Effector memory CD8-positive, alpha-beta T cell (primary cell): ENCODE data around the gene PIGN.

Experiments used
- ATAC-seq: fragments of 150-1000 bp; cut with Tn5 transposase; replicated peaks from 2 replicates; pipeline ENCODE4 v1.10.0; 2021; ENCODE audit warnings: mild to moderate bottlenecking, moderate library complexity
- DNase-seq, 3 experiments: peaks; one replicate each; pipeline ENCODE4 v3.0.0; 2021
- H3K27ac Mint-ChIP-seq, 2 donors: one replicate each; pipeline ENCODE4 v1.8.0; 2022; ENCODE audit warnings: mild to moderate bottlenecking in 2 of 2, mixed read lengths in 2 of 2, moderate library complexity in 2 of 2
- H3K27me3 Mint-ChIP-seq, 2 donors: one replicate each; pipeline ENCODE4 v1.8.0; 2022; ENCODE audit warnings: mixed read lengths in 2 of 2
- H3K36me3 Mint-ChIP-seq: one replicate; pipeline ENCODE4 v1.8.0; 2022; ENCODE audit warnings: mild to moderate bottlenecking, moderate library complexity, mixed read lengths; ENCODE audit not compliant: insufficient read depth
- H3K4me1 Mint-ChIP-seq, 2 donors: one replicate each; pipeline ENCODE4 v1.8.0; 2022; ENCODE audit warnings: low read depth in 2 of 2, mixed read lengths in 2 of 2
- H3K4me3 Mint-ChIP-seq, 2 donors: one replicate each; pipeline ENCODE4 v1.8.0; 2022; ENCODE audit warnings: mild to moderate bottlenecking in 2 of 2, mixed read lengths in 2 of 2, moderate library complexity in 2 of 2
- H3K9me3 Mint-ChIP-seq, 2 donors: one replicate each; pipeline ENCODE4 v1.8.0; 2022; ENCODE audit warnings: mixed read lengths in 2 of 2

Gene PIGN

DNA sequence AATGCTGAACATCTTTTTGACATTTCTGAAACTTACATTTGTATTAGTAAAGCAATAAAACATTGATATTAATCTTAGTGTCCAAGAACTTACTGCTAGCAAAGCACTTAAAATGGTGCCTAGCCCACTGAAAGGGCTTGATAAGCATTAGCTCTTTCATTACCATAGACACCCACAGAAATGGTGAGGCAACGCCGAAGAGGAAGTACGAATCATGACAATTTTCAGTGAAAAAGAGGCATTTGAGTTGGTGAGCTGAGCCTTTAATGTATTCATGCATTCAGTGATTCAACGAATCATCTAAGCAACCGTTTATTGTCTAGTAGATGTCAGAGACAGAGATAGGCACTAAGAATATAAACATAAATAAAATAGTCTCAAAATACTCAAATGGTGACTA is 101.1 kb downstream of the PIGN start:
- DNase-seq (no peak), ATAC-seq (no peak)
- H3K4me1 Mint-ChIP-seq: no peaks in the 10 kb centered on the region
- H3K9me3 Mint-ChIP-seq: no peaks in the 10 kb centered on the region
- H3K27me3 Mint-ChIP-seq: no peaks in the 10 kb centered on the region
- H3K4me3 Mint-ChIP-seq: no peak overlapping the region
- peaks cover 9% of the 10 kb centered on the region for H3K36me3 Mint-ChIP-seq
- H3K27ac Mint-ChIP-seq: no peak overlapping the region

DNA sequence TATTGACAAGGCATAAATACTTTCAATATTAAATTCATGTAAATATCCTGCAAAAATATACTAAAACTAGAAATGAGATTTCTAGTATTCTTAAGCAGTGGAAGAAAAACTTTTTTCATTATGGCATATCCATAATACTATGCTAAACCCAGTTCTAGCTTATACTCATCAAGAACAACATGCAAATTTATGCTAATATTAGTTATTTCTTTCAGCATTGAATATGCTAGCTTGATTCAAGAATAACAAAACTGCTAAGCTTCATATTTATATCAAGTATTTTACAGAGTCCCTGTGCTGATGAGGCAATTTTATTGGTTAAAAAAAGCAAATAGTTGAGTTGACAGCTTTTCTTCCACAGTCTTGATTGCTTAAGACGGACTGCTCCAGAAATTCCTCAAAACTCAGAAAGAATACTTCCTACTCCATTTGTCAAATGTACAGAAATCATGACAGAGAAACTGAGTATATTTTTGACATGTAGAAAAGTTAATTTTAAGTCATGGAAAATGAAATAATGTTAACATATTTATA is 105.0 kb downstream of the PIGN start:
- H3K27me3 Mint-ChIP-seq: no peaks in the 10 kb centered on the region
- H3K4me1 Mint-ChIP-seq: no peaks in the 10 kb centered on the region
- no peaks in the 10 kb centered on the region for H3K9me3 Mint-ChIP-seq
- peaks cover 9% of the 10 kb centered on the region for H3K36me3 Mint-ChIP-seq
- H3K27ac Mint-ChIP-seq: no peak overlapping the region
- no peak for ATAC-seq
- H3K4me3 Mint-ChIP-seq: no peak overlapping the region
- DNase-seq: no peak

DNA sequence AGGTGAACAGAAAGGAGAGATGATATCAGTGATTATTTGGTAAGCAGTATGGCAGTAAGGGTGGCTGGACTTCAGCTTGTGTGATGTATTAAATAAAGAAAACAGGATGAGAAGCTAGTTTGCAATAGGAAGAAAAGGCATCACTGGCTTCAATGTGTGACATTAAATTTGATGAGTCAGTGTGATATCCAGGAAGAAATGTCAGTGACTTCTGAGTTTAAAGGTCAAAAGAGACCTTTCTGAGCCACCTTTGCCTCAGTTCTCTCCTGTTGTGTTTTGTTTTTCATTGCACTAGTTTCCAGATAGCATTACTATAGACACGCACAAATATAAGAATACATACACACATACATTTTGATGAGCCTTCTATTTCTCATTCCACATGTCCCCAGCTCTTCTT is 105.6 kb downstream of the PIGN start:
- Mint-ChIP-seq H3K27ac (peak overlapping the region in 1 of 2 donors; percentile 84), H3K36me3 (peaks cover 9% of the 10 kb centered on the region), H3K9me3 (no peaks in the 10 kb centered on the region), H3K27me3 (no peaks in the 10 kb centered on the region), H3K4me3 (no peak overlapping the region), H3K4me1 (no peaks in the 10 kb centered on the region)
- no peak for ATAC-seq
- DNase-seq: no peak

DNA sequence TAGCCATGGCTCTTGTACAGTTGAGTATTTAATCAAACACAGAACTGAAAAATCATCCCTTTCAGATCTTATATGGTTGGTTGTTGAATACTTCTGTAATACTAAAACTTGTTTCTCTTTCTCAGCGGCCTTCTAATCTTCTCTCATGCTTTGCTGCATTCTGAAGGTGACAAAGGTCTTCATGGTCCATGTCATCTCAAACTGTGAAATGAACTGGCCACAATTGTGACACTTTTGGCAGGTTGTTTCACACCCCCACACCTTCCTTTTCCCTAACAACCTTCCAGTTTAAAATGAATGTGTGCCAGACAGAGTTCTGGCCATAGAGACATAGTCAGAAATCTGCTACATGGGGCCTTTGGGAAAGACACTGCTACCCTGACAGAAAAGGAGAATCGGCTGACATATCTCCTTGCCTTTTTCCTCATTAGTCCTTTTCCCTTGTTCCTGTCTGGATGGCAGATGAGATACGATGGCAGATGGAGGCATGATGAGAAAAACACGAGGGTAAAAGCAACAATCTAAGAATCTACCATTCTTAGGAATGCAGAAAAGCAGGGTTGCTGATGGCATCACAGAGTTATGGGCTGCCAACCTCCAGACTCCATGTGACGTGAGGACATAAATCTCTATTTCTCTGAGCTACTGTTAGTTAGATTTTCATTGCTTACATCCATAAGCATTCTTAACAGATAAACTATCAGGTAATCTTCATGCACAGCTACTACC is 106.5 kb downstream of the PIGN start:
- Mint-ChIP-seq H3K9me3 (no peaks in the 10 kb centered on the region), H3K27me3 (no peaks in the 10 kb centered on the region), H3K36me3 (peaks cover 4% of the 10 kb centered on the region), H3K27ac (no peak overlapping the region), H3K4me1 (no peaks in the 10 kb centered on the region), H3K4me3 (no peak overlapping the region)
- no peak for DNase-seq
- no peak for ATAC-seq

DNA sequence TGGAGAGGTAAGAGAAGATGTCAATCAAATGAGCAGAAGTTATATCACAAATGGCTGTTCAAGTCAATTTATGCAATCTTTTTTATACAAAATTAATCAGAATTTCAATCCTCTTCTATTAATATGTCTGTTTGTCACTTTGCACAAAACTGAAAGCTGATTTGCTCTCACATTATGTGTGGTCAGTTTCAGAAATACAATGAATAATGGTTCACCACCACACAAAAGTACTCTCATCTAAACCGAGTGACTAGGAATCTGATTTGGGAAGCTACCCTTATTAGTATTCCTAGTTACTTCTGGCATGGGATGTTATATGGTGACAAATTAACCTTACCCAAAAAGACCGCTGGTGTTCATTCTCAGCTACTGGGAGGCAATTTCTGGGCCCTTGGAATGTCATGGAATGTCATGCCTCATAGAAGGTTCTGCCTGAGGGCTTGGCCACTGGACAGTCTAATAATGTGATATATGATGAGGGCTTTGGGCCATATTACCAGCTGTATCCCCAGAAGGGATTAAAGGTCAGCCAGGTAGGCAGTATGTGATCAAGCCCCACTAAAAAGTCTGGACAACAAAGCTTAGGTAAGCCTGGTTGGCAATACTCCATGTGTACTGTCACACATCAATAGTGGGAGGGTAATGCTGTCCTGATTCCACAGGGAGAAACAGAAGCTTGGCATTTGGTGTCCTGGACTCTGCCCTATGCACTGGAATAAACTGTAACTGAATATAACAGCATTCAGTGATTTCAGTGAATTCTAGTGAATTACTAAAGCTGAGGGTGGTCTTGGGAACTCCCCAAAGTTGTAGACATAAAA is 113.2 kb downstream of the PIGN start:
- Mint-ChIP-seq H3K27me3 (no peaks in the 10 kb centered on the region), H3K36me3 (peaks cover 3% of the 10 kb centered on the region)

DNA sequence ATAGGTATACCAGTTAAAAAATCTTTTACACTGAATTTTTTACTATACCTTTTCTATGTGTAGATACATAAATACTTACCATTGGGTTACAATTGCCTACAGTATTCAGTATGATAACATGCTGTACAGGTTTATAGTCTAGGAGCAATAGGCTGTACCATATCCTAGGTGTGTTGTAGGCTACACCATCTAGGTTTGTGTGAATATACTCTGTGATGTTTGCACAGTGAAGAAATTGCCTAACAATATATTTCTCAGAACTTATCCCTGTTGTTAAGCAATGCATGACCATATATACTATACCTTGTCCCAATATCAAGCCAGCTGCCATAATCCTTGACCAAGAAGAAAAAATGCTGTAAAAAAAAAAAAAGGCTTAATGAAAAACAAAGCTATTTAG is 114.5 kb downstream of the PIGN start:
- H3K9me3 Mint-ChIP-seq: no peaks in the 10 kb centered on the region
- no peaks in the 10 kb centered on the region for H3K4me1 Mint-ChIP-seq

More for the DNA sequence above, 113.2 kb downstream of the PIGN start:
- H3K4me1 Mint-ChIP-seq: no peaks in the 10 kb centered on the region
- H3K9me3 Mint-ChIP-seq: no peaks in the 10 kb centered on the region
- H3K27ac Mint-ChIP-seq: no peak overlapping the region
- H3K4me3 Mint-ChIP-seq: no peak overlapping the region
- DNase-seq (no peak), ATAC-seq (no peak)

DNA sequence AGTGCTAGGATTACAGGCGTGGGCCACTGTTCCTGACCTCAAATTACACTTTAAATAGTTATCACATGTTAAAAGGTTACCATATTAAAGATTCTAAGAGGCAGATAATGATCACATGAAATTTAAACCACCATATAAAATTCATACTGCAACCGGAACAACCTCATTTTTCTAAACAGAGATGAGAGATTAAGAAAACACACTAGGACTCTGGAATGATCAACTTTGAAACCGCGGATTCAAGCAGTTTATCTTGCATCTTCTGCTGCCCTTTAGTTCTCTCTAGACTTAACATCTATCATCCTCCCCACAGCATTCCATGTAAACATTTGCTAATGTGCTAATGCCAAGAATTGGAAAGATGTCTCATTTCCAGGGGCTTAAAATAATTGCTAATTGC is 115.8 kb downstream of the PIGN start:
- Mint-ChIP-seq H3K4me1 (no peaks in the 10 kb centered on the region), H3K27me3 (no peaks in the 10 kb centered on the region), H3K36me3 (peaks cover 3% of the 10 kb centered on the region), H3K9me3 (no peaks in the 10 kb centered on the region), H3K4me3 (no peak overlapping the region), H3K27ac (no peak overlapping the region)
- no peak for DNase-seq
- ATAC-seq: no peak

More for the DNA sequence above, 114.5 kb downstream of the PIGN start:
- H3K4me3 Mint-ChIP-seq: no peak overlapping the region
- no peaks in the 10 kb centered on the region for H3K27me3 Mint-ChIP-seq
- H3K27ac Mint-ChIP-seq: no peak overlapping the region
- DNase-seq: no peak
- peaks cover 3% of the 10 kb centered on the region for H3K36me3 Mint-ChIP-seq
- ATAC-seq: no peak

DNA sequence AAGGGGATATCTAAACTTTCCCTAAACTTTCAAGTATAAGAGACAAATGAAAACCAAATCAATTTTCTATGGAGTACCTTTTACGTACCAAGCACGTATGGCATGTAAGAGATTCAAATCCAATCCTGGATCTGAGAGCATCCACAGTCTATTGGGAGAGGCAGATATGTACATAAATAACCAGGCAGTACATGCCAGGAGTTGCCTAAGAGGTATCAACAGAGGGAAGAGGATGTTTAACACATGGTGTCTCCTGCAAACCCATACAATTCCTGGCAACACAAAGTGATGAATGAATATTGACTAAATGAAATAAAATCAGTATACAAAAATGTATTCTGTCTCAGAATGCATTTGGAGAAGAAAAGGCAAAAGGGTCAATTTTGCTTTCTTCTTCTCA is 116.6 kb downstream of the PIGN start:
- H3K4me1 Mint-ChIP-seq: no peaks in the 10 kb centered on the region

DNA sequence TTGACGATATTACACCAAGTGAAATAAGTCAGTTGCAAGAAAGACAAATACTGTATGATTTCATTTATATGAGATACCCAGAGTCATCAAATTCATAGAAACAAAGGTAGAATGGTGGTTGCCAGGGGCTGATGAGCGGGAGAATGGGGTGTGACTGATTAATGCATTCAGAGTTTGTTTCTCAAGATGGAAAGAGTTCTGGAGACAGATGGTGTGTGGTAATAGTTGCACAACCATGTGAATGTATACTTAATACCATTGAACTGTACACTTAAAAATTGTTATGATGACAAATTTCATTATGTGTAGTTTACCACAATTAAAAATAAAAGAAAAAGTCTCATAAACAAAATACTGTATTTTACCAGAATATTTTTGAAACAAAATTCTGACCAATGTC is 117.3 kb downstream of the PIGN start:
- Mint-ChIP-seq H3K9me3 (no peaks in the 10 kb centered on the region), H3K27me3 (no peaks in the 10 kb centered on the region), H3K36me3 (peaks cover 3% of the 10 kb centered on the region), H3K27ac (no peak overlapping the region), H3K4me1 (no peaks in the 10 kb centered on the region), H3K4me3 (no peak overlapping the region)
- DNase-seq: no peak
- no peak for ATAC-seq

More for the DNA sequence above, 116.6 kb downstream of the PIGN start:
- Mint-ChIP-seq H3K27ac (no peak overlapping the region), H3K4me3 (no peak overlapping the region), H3K9me3 (no peaks in the 10 kb centered on the region), H3K36me3 (peaks cover 3% of the 10 kb centered on the region), H3K27me3 (no peaks in the 10 kb centered on the region)
- no peak for DNase-seq
- no peak for ATAC-seq

DNA sequence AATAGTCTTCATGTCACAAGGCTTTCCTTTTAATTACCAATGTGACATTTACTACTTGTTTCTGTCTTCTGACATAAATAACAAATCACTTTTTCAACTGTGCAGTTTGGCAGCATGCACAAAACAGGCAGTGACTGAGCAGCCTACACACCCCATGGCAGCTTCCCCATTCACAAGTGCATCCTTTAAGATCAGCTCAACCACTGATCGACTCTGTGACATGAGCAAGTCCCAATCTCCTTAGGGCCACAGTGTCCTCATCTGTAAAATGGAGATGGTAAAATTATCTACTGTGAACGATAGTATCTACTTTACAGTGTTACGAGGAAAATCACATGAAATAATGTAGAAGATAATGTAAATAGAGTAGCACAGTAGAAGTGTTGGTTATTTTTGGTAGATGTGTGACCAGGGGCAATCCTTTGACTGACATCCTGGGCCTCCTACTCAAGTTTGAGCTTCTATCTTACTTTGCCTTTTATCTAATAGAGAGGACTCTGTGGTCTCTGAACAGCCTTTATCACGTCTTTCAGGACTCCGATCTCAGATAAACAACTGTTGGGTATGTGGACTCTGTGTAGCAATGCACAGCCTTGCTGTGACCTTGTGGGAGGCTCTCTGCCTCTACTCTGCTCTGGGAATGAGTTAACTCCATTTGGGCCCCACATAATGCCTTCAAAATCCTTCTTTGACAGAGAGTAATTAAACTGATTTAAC is 120.6 kb downstream of the PIGN start:
- ATAC-seq: no peak
- H3K27me3 Mint-ChIP-seq: no peaks in the 10 kb centered on the region

DNA sequence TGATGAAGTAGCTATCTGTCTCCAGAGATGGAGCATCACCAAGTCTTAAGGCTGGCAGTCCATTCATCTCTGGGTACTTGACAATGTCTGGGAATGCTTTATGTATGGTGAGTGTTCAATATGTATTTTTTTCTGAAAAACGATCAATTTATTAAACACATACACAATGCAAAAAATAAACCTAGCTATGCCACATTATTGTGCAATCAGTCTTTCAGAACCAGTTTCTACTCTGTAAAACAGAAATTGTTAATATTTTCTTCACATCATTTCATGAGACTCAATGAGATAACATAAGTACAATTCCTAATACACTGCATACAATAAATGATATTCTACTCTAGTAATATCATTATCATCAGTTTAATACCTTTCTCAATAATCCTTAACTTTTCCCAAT is 122.5 kb downstream of the PIGN start:
- H3K27me3 Mint-ChIP-seq: no peaks in the 10 kb centered on the region
- no peaks in the 10 kb centered on the region for H3K36me3 Mint-ChIP-seq
- no peak overlapping the region for H3K27ac Mint-ChIP-seq
- no peaks in the 10 kb centered on the region for H3K9me3 Mint-ChIP-seq
- DNase-seq (no peak), ATAC-seq (no peak)
- H3K4me1 Mint-ChIP-seq: no peaks in the 10 kb centered on the region
- H3K4me3 Mint-ChIP-seq: no peak overlapping the region

More for the DNA sequence above, 120.6 kb downstream of the PIGN start:
- Mint-ChIP-seq H3K36me3 (no peaks in the 10 kb centered on the region), H3K9me3 (no peaks in the 10 kb centered on the region), H3K27ac (no peak overlapping the region), H3K4me1 (no peaks in the 10 kb centered on the region), H3K4me3 (no peak overlapping the region)
- no peak for DNase-seq

DNA sequence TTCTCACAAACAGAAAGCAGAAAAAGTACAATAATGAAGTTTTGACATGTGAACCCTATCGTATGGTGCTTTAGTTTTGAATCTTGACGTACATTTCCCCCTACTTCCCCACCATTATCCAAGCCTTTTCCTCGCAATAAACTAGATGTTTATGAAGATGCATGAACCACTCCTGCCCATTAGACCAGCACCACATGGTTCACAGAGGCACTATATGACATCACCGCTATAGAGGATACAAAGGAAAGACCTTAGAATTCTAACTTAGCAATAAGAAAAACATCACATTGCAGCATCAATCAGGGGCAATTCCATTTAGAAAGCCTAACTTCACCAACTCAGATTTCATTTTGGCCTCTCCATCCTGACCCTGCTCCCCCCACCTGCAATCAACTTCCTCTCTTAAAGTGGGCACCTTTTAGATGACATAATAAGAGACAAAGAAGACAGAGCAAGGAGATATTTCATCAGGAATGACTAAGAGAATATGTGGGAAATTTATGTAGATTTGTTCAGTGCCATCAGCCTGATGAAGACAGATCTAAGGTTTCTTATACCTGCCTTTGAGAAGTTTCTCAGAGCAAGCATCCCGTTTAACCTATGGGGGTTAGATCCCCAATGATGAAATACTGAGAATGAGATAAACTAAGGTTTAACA is 124.9 kb downstream of the PIGN start:
- DNase-seq (no peak), ATAC-seq (no peak)
- peaks cover 0 to 3% of the 10 kb centered on the region in 2 donors for H3K9me3 Mint-ChIP-seq
- H3K27me3 Mint-ChIP-seq: no peaks in the 10 kb centered on the region
- no peak overlapping the region for H3K27ac Mint-ChIP-seq
- no peak overlapping the region for H3K4me3 Mint-ChIP-seq
- peaks cover 6% of the 10 kb centered on the region for H3K36me3 Mint-ChIP-seq
- H3K4me1 Mint-ChIP-seq: no peaks in the 10 kb centered on the region

DNA sequence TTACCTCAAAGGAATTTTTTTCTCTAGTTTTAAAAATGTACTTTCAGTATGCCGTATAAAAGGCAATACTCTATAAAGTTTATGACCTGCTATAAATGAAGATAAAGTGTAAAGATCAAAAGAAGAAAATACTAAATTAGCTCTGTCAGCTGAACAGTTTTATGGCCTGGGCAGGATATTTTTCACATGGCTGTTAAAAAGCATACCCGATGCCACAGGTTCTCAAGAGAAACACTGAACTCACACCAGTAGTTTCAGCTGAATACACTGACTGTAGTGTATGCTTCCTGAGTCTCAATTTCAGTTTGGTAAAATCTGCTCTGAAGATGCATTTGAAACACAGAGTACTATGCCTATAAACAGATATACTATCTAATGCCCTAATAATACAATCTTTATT is 126.0 kb downstream of the PIGN start:
- Mint-ChIP-seq H3K9me3 (peaks cover 0 to 3% of the 10 kb centered on the region in 2 donors), H3K27me3 (no peaks in the 10 kb centered on the region), H3K27ac (no peak overlapping the region), H3K36me3 (peaks cover 6% of the 10 kb centered on the region), H3K4me3 (no peak overlapping the region), H3K4me1 (no peaks in the 10 kb centered on the region)
- no peak for ATAC-seq
- DNase-seq: no peak
